Left lung (tissue), 10 donors: ENCODE results near the gene JDP2. TPM values are rescaled to one million over a fixed set of nuclear protein-coding genes. Genes with fewer than 3 reads are reported as not detected.
A peak's percentile ranks its signal among the peaks of the same experiment; 100 is the strongest.

ENCODE experiments used
- ATAC-seq: fragments of 200-7000 bp; cut with Tn5 transposase; one replicate; pipeline ENCODE4 v1.9.1; 2020; ENCODE audit warnings: moderate library complexity
- DNase-seq, 4 donors: peaks; one replicate each; pipeline ENCODE4 v3.0.0-alpha.2; 2013 to 2020
- H3K27ac ChIP-seq, 2 donors: fragments of 200-600 bp; sonication (generic) in 1 of 2; one replicate each; pipeline versions ENCODE4 v1.5.0 to v1.8.0; 2020 to 2021
- H3K27me3 ChIP-seq, 2 donors: fragments of 200-600 bp; sonication (generic) in 1 of 2; one replicate each; pipeline versions ENCODE4 v1.5.0 to v1.8.0; 2020 to 2021
- H3K36me3 ChIP-seq, 2 donors: fragments of 200-600 bp; sonication (generic) in 1 of 2; one replicate each; pipeline versions ENCODE4 v1.5.0 to v1.8.0; 2020 to 2021
- H3K4me1 ChIP-seq, 2 donors: fragments of 200-600 bp; one replicate each; pipeline ENCODE4 v1.8.0; 2021
- H3K4me3 ChIP-seq, 2 donors: fragments of 200-600 bp; sonication (generic) in 1 of 2; one replicate each; pipeline versions ENCODE4 v1.5.0 to v1.8.0; 2020 to 2021; ENCODE audit warnings: mild to moderate bottlenecking in 1 of 2
- H3K9me3 ChIP-seq, 2 donors: fragments of 200-600 bp; sonication (generic) in 1 of 2; one replicate each; pipeline versions ENCODE4 v1.5.0 to v1.8.0; 2020 to 2021
- intact Hi-C, 2 donors: fragments of 100-400 bp; cut with DNase I; formaldehyde crosslinking; loops; one replicate each; pipeline versions ENCODE4 v1.11.2 to v1.14.2; 2022
- polyA plus RNA-seq, 6 donors: library from polyadenylated mRNA; unstranded; fragments of 120-200 nt; gene quantifications; one replicate each; pipeline ENCODE4 v1.2.1, GENCODE V29; 2013; ENCODE audit not compliant: insufficient read length in 6 of 6
- total RNA-seq, 2 donors: library from RNA; stranded (reverse); fragmentation: NEBNext Ultra II Directional; extraction: Animal tissue kit (Norgen Biotek cat#: 25700); gene quantifications; one replicate each; pipeline ENCODE4 v1.2.1, GENCODE V29; 2021
- TF ChIP-seq, protein P1 (sequence below), 2 donors: fragments of 200-600 bp; sonication (generic) in 1 of 2; IDR thresholded peaks; one replicate each; pipeline versions ENCODE4 v1.5.0 to v1.8.0; 2021; ENCODE audit warnings: antibody characterized with exemption in 2 of 2
- donor health status: DM: no; HTN: yes; CAD: no.
- donor health status: DM: no; HTN: no; CAD: no.

Gene JDP2
- total and polyA plus RNA-seq, 8 donors: 20.3 to 57.6 (median 26.8) TPM

DNA sequence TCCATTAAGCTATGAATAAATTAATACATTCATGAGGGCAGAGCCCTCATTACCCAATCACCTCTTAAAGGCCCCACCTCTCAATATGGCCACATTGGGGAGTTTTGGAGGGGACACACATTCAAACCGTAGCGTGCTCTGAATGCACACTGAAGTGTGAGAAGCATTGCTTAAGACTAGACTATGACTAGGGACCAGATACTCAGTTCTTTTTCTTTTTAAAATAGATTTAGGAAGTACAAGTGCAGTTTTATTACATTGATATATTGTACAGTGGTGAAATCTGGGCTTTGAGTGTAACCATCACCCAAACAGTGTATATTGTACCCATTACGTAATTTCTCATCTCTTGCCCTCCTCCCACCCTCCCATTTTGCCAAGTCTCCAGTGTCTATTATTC is 21.0 kb upstream of the JDP2 start:
- intact Hi-C loops: no loop called here
- Histone ChIP-seq H3K4me1 (no peaks in the 10 kb centered on the region), H3K9me3 (no peaks in the 10 kb centered on the region), H3K27ac (no peak overlapping the region), H3K27me3 (no peaks in the 10 kb centered on the region), H3K4me3 (no peak overlapping the region), H3K36me3 (no peaks in the 10 kb centered on the region)
- ATAC-seq: no peak
- no peak for DNase-seq
- TF ChIP-seq, protein P1, sequence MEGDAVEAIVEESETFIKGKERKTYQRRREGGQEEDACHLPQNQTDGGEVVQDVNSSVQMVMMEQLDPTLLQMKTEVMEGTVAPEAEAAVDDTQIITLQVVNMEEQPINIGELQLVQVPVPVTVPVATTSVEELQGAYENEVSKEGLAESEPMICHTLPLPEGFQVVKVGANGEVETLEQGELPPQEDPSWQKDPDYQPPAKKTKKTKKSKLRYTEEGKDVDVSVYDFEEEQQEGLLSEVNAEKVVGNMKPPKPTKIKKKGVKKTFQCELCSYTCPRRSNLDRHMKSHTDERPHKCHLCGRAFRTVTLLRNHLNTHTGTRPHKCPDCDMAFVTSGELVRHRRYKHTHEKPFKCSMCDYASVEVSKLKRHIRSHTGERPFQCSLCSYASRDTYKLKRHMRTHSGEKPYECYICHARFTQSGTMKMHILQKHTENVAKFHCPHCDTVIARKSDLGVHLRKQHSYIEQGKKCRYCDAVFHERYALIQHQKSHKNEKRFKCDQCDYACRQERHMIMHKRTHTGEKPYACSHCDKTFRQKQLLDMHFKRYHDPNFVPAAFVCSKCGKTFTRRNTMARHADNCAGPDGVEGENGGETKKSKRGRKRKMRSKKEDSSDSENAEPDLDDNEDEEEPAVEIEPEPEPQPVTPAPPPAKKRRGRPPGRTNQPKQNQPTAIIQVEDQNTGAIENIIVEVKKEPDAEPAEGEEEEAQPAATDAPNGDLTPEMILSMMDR (IDR thresholded peaks at IDR 0.05): no peak

DNA sequence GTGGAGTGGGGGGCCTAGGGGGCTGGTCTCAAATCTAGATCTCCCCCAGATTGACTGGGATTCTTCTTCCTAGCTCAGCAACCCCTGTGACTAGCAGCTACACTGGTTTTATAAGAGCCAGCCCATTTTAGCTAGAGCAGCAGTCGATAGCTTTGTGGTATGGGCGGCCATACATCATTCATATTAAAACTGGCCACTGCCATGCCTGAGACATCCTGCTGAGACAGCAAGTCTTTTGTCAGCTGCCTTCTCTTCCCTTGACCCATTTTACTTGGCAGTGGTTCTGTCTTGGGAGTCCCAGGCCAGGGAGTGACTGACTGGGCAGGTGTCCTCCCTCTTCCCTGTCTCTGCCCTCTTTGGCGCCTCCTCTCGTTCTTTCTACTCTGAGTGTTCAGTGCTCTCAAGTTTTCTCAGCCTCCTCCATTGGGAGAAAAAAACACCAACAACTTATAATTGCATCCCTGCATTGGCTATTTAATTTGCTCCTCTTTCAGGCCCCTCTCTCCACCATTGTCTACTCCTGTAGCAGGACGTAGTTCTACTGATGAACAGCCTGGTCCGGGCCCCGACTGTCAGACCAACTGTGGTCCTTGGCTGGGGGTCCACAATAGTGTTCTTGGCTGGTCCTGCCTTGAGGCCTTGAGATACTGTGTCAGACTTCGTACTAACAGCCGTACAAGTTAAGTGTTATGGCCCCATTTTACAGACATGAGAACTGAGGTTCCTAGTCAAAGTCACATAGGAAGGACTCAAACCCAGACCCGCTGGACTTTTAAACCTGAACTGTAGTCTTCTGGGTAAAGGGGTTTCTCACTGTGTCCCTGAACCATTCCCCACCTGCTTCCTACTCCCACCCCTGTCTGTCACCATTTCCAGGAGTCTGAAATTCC is 18.3 kb upstream of the JDP2 start:
- Histone ChIP-seq H3K27ac (no peak overlapping the region), H3K4me1 (no peaks in the 10 kb centered on the region), H3K4me3 (no peak overlapping the region), H3K9me3 (no peaks in the 10 kb centered on the region), H3K27me3 (no peaks in the 10 kb centered on the region), H3K36me3 (no peaks in the 10 kb centered on the region)
- TF ChIP-seq, protein P1 (IDR thresholded peaks at IDR 0.05): no peak
- no peak for ATAC-seq
- intact Hi-C loops: no loop called here
- DNase-seq: no peak

DNA sequence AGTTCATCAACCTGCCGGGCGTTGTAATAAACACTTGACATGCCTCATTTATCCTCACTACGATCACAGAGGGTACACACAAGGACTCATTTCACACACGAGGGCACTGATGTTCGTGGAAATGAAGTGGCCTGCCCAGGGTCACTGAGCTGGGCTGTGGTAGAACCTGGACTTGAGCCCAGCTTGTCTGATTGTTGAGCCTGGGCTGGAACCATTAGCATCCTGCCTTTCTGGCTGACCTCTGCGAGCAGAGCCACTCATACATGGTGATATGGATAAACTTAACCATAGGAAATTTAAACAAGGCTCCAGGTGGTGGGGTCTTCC is 16.6 kb upstream of the JDP2 start:
- no peaks in the 10 kb centered on the region for H3K4me1 ChIP-seq

DNA sequence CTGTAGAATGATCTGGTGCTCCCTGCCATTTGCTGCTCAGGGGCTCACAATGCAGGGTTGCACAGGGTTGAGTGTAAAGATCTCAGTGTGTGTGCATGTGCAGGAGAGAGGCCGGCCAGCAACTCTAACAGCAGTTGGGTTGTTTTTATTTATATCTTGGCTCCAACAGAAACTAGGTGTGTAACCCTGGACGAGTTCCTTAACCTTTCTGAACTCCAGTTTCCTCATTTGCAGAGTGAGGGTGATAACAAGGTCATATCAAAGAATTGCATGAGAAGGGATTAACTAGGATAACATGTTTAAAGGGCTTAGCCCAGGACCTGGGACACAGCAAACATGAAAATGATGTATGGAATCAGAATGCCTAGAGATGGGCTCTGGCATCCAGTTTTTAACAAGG is 14.8 kb upstream of the JDP2 start:
- no peak for ATAC-seq
- H3K27me3 ChIP-seq: no peaks in the 10 kb centered on the region
- intact Hi-C loops: no loop called here

More for the DNA sequence above, 16.6 kb upstream of the JDP2 start:
- intact Hi-C loops: no loop called here
- DNase-seq (no peak), ATAC-seq (peak; percentile 23)
- no peaks in the 10 kb centered on the region for H3K36me3 ChIP-seq
- H3K9me3 ChIP-seq: no peaks in the 10 kb centered on the region
- H3K4me3 ChIP-seq: no peak overlapping the region
- H3K27me3 ChIP-seq: no peaks in the 10 kb centered on the region
- TF ChIP-seq, protein P1 (IDR thresholded peaks at IDR 0.05): no peak
- H3K27ac ChIP-seq: peak overlapping the region in 1 of 2 donors; percentile 3

DNA sequence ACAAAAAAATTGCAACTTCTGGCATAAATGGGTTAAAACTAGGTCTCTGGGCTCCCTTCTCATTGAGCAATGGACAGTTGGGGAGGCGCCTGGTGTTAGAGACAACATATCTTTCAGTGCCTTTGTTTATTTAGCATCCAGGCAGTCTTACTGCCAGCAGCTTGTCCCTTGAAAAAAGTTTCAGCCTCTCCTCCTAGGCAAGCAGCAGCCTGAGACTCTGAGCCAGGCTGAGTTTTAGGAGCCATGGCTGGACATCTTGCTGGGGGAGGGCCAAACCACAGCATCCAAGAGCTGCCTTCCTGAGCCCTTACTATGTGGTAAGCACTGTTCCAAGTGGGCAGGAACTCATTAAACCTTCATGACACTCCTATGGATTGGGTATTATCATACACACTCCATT is 10.1 kb upstream of the JDP2 start:
- ATAC-seq (peak; percentile 51), DNase-seq (no peak)
- no peaks in the 10 kb centered on the region for H3K27me3 ChIP-seq
- H3K27ac ChIP-seq: no peak overlapping the region
- no peaks in the 10 kb centered on the region for H3K36me3 ChIP-seq
- H3K4me1 ChIP-seq: peaks cover 4 to 14% of the 10 kb centered on the region in 2 donors
- intact Hi-C loops: no loop called here
- TF ChIP-seq, protein P1 (IDR thresholded peaks at IDR 0.05): no peak
- no peak overlapping the region for H3K4me3 ChIP-seq
- H3K9me3 ChIP-seq: no peaks in the 10 kb centered on the region

More for the DNA sequence above, 14.8 kb upstream of the JDP2 start:
- DNase-seq: no peak
- Histone ChIP-seq H3K27ac (no peak overlapping the region), H3K4me3 (no peak overlapping the region), H3K36me3 (no peaks in the 10 kb centered on the region), H3K4me1 (no peaks in the 10 kb centered on the region), H3K9me3 (no peaks in the 10 kb centered on the region)
- TF ChIP-seq, protein P1 (IDR thresholded peaks at IDR 0.05): no peak
